Gastroesophageal sphincter (tissue), 3 donors: ENCODE measurements around the gene IVD.

Experiments
- CTCF ChIP-seq, 4 experiments: fragments of 200-600 bp in 2 of 4; fragments of 450-650 bp in 2 of 4; sonication (generic) in 1 of 4; IDR thresholded peaks; one replicate each; pipeline ENCODE4 v1.5.1; 2017 to 2019; ENCODE audit warnings: antibody characterized with exemption in 4 of 4, mild to moderate bottlenecking in 2 of 4, moderate library complexity in 2 of 4
- POLR2A ChIP-seq, 2 donors: fragments of 450-650 bp; IDR thresholded peaks; one replicate each; pipeline ENCODE4 v1.6.1; 2017; ENCODE audit warnings: antibody characterized with exemption in 2 of 2, mild to moderate bottlenecking in 2 of 2, moderate library complexity in 1 of 2
- POLR2AphosphoS5 ChIP-seq: sonication (generic); formaldehyde crosslinking; IDR thresholded peaks from one replicate; pipeline ENCODE4 v1.6.1; 2017; ENCODE audit warnings: antibody characterized with exemption

- no peak for TF ChIP-seq CTCF (IDR thresholded peaks at IDR 0.05)
- no peak for TF ChIP-seq POLR2A (IDR thresholded peaks at IDR 0.05)
- TF ChIP-seq POLR2AphosphoS5 = no peak
Observed at GRCh38 chr15:40381818-40382529, 23.6 kb upstream of the IVD start.
